Measurements from ENCODE around the gene TMEM231.
"Not testable (repeated sequence)": the region's sequence is repeated elsewhere in the genome, so short reads cannot be mapped to it uniquely, and the experiment has no call there.

TMEM231 gene

GRCh38 chr16:75552951-75553350 lies 3.1 kb downstream of the TMEM231 start:
- POLR2A ChIA-PET: no interaction called here
- TF ChIP-seq TARDBP (IDR thresholded peaks at IDR 0.05): no peak
- no peak for TF ChIP-seq FOXA1 (IDR thresholded peaks at IDR 0.05)
- no peak for TF ChIP-seq SUZ12 (IDR thresholded peaks at IDR 0.05)
- no peak for TF ChIP-seq BHLHE40 (IDR thresholded peaks at IDR 0.05; ENCODE audit: borderline replicate concordance)
- no peak for TF ChIP-seq FOXM1 (IDR thresholded peaks at IDR 0.05; ENCODE audit: borderline replicate concordance)
- no peak for DNase-seq (ENCODE audit: extremely low spot score)
- CTCF ChIA-PET: interaction anchor here (0.6 kb wide), 1 partner anchor 35 kb away, joined by 5 read pairs; no protein-coding TSS in a partner anchor

GRCh38 chr16:75550211-75550662 lies 5.8 kb downstream of the TMEM231 start:
- TF ChIP-seq LEF1 (IDR thresholded peaks at IDR 0.05; ENCODE audit: borderline replicate concordance) (no peak), TARDBP (IDR thresholded peaks at IDR 0.05) (no peak), SUZ12 (IDR thresholded peaks at IDR 0.05) (no peak), ZNF384 (IDR thresholded peaks at IDR 0.05) (no peak), CTBP1 (IDR thresholded peaks at IDR 0.05; ENCODE audit: borderline replicate concordance) (no peak), FOXA1 (IDR thresholded peaks at IDR 0.05) (no peak), BHLHE40 (IDR thresholded peaks at IDR 0.05; ENCODE audit: borderline replicate concordance) (no peak), FOXM1 (IDR thresholded peaks at IDR 0.05; ENCODE audit: borderline replicate concordance) (no peak)
- TF ChIP-seq, protein P1, sequence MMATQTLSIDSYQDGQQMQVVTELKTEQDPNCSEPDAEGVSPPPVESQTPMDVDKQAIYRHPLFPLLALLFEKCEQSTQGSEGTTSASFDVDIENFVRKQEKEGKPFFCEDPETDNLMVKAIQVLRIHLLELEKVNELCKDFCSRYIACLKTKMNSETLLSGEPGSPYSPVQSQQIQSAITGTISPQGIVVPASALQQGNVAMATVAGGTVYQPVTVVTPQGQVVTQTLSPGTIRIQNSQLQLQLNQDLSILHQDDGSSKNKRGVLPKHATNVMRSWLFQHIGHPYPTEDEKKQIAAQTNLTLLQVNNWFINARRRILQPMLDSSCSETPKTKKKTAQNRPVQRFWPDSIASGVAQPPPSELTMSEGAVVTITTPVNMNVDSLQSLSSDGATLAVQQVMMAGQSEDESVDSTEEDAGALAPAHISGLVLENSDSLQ (IDR thresholded peaks at IDR 0.05): no peak
- peak; percentile 56 for DNase-seq (ENCODE audit: extremely low spot score)
- POLR2A ChIA-PET: interaction anchor here (0.6 kb wide), 1 partner anchor 351 kb away, joined by 3 read pairs; no protein-coding TSS in a partner anchor
- CTCF ChIA-PET: interaction anchor here (0.6 to 1.0 kb wide), 5 partner anchors 11 to 78 kb away, joined by 3 to 4 read pairs (median 3); no protein-coding TSS in a partner anchor

GRCh38 chr16:75548456-75548855 lies 7.6 kb downstream of the TMEM231 start:
- DNase-seq (ENCODE audit: extremely low spot score); POLR2A ChIA-PET; CTCF ChIA-PET: not testable (repeated sequence)

GRCh38 chr16:75546293-75546692 lies 9.8 kb downstream of the TMEM231 start:
- TF ChIP-seq, protein P1 (IDR thresholded peaks at IDR 0.05): no peak
- TF ChIP-seq CTBP1 (IDR thresholded peaks at IDR 0.05; ENCODE audit: borderline replicate concordance) (no peak), ARNT (IDR thresholded peaks at IDR 0.05) (no peak), ZNF384 (IDR thresholded peaks at IDR 0.05) (no peak), FOXK2 (IDR thresholded peaks at IDR 0.05) (no peak), ELF4 (IDR thresholded peaks at IDR 0.05) (no peak), SUZ12 (IDR thresholded peaks at IDR 0.05) (no peak), NFRKB (IDR thresholded peaks at IDR 0.05) (no peak), FOXM1 (IDR thresholded peaks at IDR 0.05; ENCODE audit: borderline replicate concordance) (no peak), BHLHE40 (IDR thresholded peaks at IDR 0.05; ENCODE audit: borderline replicate concordance) (no peak), TARDBP (IDR thresholded peaks at IDR 0.05) (no peak), FOXA1 (IDR thresholded peaks at IDR 0.05) (no peak), HDGF (IDR thresholded peaks at IDR 0.05; ENCODE audit: borderline replicate concordance) (no peak), LEF1 (IDR thresholded peaks at IDR 0.05; ENCODE audit: borderline replicate concordance) (no peak), L3MBTL2 (conservative IDR thresholded peaks at IDR 0.05) (no peak), SP1 (IDR thresholded peaks at IDR 0.05) (no peak)
- ChIA-PET POLR2A (no interaction called here), CTCF (interaction anchor here (1.5 kb wide), 1 partner anchor 29 kb away, joined by 4 read pairs; no protein-coding TSS in a partner anchor)
- DNase-seq (ENCODE audit: extremely low spot score): no peak

DNA sequence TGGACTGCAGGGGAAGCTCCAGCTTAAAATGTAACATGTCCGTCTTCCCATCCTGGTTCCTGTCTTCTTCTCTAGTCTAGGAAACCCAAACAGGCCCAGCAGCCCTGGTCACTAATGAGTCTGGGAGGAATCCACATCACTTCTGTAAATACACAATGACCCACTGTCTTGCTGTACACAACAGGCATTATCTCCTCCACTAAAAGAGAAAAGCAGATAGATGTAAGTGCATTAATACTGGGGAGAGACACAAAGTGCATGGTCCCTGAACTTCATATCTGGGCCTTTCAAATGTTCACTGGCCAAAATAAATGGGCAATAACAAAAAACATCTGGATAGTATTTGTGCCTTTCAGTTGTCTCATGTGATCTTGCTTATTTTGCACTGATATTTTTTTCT lies 10.2 kb downstream of the TMEM231 start:
- DNase-seq (ENCODE audit: extremely low spot score); POLR2A ChIA-PET: not testable (repeated sequence)
- CTCF ChIA-PET: interaction anchor here (1.5 kb wide), 1 partner anchor 29 kb away, joined by 4 read pairs; no protein-coding TSS in a partner anchor

DNA sequence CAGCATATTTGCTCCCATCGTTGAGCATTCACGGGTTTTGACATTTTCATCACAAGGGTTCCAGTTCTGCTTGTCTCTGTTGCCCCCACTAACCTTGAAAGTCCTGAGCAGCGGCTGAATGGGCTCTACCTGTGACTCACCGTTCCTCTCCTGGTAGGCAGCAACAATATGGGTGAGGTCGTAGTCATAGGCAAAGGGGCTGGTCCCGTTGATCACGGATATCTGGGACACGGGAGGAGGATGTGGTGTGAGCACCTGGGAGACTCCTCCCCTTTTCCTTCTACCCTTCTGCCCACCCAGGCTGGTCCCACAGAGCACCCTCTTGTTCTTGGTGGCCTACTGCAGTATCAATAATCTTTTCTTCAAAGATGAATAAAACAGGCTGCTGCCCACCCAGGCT lies 13.6 kb downstream of the TMEM231 start:
- POLR2A ChIA-PET; CTCF ChIA-PET; DNase-seq (ENCODE audit: extremely low spot score): not testable (repeated sequence)

- no peak for DNase-seq (ENCODE audit: extremely low spot score)
- ChIA-PET POLR2A (no interaction called here), CTCF (no interaction called here)
- TF ChIP-seq TARDBP (IDR thresholded peaks at IDR 0.05) (no peak), NFRKB (IDR thresholded peaks at IDR 0.05) (no peak), ARNT (IDR thresholded peaks at IDR 0.05) (no peak), SP1 (IDR thresholded peaks at IDR 0.05) (no peak)
- TF ChIP-seq, protein P1 (IDR thresholded peaks at IDR 0.05): no peak
These were observed 14.8 kb downstream of the TMEM231 start for GRCh38 chr16:75541236-75541635.

DNA sequence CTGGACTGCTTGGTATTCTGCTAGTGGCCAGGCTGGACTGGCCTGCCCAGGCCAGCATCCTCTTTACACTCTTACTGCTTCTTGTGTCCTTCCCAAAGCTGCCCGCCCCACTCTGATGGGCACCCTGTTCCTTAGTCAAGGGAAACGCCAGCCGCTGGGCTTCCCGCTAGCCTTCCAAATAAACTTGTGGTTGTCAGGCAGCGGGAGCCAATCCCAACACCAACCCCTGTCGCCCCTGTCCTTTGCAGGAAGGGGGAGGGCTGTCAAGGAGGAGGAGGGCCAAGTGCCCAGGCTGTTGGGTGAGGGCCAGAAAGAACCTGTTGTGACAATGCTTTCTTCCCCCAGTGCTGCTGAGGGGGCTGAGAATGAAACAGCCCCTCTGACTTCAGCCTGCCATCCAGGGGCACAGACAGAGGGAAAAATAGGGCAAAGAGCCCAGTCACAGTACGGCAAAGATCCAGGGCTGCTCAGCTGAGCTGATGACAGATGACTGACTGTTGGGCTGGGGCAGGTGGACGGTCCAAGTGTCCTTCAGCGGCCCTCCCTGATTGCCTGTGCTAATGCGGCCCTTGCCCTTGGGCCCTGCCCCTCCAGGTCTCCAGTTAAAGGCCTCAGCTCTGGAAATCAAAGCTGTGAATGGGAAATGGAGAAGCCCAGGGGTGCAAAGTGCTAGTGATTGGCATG lies 17.0 kb downstream of the TMEM231 start:
- CTCF ChIA-PET; DNase-seq (ENCODE audit: extremely low spot score); POLR2A ChIA-PET: not testable (repeated sequence)
